H9 (cell line): Measurements from ENCODE around the gene SSBP3. TPM values are rescaled to one million over a fixed set of nuclear protein-coding genes. Genes with fewer than 3 reads are reported as not detected.
A peak's percentile ranks its signal among the peaks of the same experiment; 100 is the strongest.

Source experiments
- DNase-seq: peaks from one replicate; pipeline ENCODE4 v3.0.0-alpha.2; 2017
- H2AFZ ChIP-seq: one replicate; pipeline ENCODE4 v1.6.1; 2013; ENCODE audit warnings: mild to moderate bottlenecking, low read length, control low read depth, moderate library complexity
- H2AK5ac ChIP-seq: 2 replicates; pipeline ENCODE4 v1.6.1; 2013; ENCODE audit warnings: low read length, control low read depth, mixed read lengths; ENCODE audit not compliant: insufficient read length
- H2BK120ac ChIP-seq: one replicate; pipeline ENCODE4 v1.6.1; 2013; ENCODE audit warnings: low read depth, mild to moderate bottlenecking, low read length, control low read depth, inconsistent platforms; ENCODE audit not compliant: poor library complexity, severe bottlenecking
- H2BK12ac ChIP-seq: 2 replicates; pipeline ENCODE4 v1.6.1; 2013; ENCODE audit warnings: low read length, control low read depth, mixed read lengths, low read depth; ENCODE audit not compliant: insufficient read length
- H2BK15ac ChIP-seq: 2 replicates; pipeline ENCODE4 v1.6.1; 2013; ENCODE audit warnings: low read depth, low read length, control low read depth
- H2BK20ac ChIP-seq: one replicate; pipeline ENCODE4 v1.6.1; 2013; ENCODE audit warnings: low read depth, mild to moderate bottlenecking, low read length, control low read depth, inconsistent platforms; ENCODE audit not compliant: poor library complexity, severe bottlenecking
- H2BK5ac ChIP-seq: 2 replicates; pipeline ENCODE4 v1.6.1; 2013; ENCODE audit warnings: low read length, control low read depth, mixed read lengths; ENCODE audit not compliant: insufficient read length
- H3K14ac ChIP-seq: 2 replicates; pipeline ENCODE4 v1.6.1; 2013; ENCODE audit warnings: low read length, control low read depth; ENCODE audit not compliant: insufficient read depth
- H3K18ac ChIP-seq: 2 replicates; pipeline ENCODE4 v1.6.1; 2013; ENCODE audit warnings: low read depth, mild to moderate bottlenecking, mixed read lengths, low read length, control low read depth; ENCODE audit not compliant: insufficient read length
- H3K23ac ChIP-seq: 2 replicates; pipeline ENCODE4 v1.6.1; 2013; ENCODE audit warnings: low read length, control low read depth, mixed read lengths, low read depth; ENCODE audit not compliant: insufficient read length
- H3K23me2 ChIP-seq: 2 replicates; pipeline ENCODE4 v1.6.1; 2013; ENCODE audit warnings: low read depth, mild to moderate bottlenecking, mixed read lengths, low read length, control low read depth; ENCODE audit not compliant: insufficient read length, poor library complexity, severe bottlenecking
- H3K27ac ChIP-seq: 2 replicates; pipeline ENCODE4 v1.5.1; 2013; ENCODE audit warnings: low read length, control low read depth, mixed read lengths, low read depth; ENCODE audit not compliant: insufficient read length
- H3K27me3 ChIP-seq: 2 replicates; pipeline ENCODE4 v1.6.1; 2013; ENCODE audit warnings: low read length, control low read depth, inconsistent platforms; ENCODE audit not compliant: insufficient read depth
- H3K4ac ChIP-seq: 2 replicates; pipeline ENCODE4 v1.6.1; 2013; ENCODE audit warnings: low read depth, mild to moderate bottlenecking, control low read depth, inconsistent platforms, low read length, moderate library complexity
- H3K4me1 ChIP-seq: 2 replicates; pipeline ENCODE4 v1.6.1; 2013; ENCODE audit warnings: low read length, control low read depth, inconsistent platforms; ENCODE audit not compliant: insufficient read depth
- H3K4me2 ChIP-seq: 2 replicates; pipeline ENCODE4 v1.6.1; 2013; ENCODE audit warnings: low read length, control low read depth, mixed read lengths; ENCODE audit not compliant: insufficient read length, insufficient read depth
- H3K56ac ChIP-seq: 2 replicates; pipeline ENCODE4 v1.6.1; 2013; ENCODE audit warnings: low read depth, mild to moderate bottlenecking, mixed read lengths, low read length, control low read depth; ENCODE audit not compliant: insufficient read length
- H3K79me1 ChIP-seq: 2 replicates; pipeline ENCODE4 v1.6.1; 2013; ENCODE audit warnings: low read depth, mild to moderate bottlenecking, moderate library complexity, low read length, control low read depth, inconsistent platforms; ENCODE audit not compliant: insufficient read depth, poor library complexity, severe bottlenecking
- H3K79me2 ChIP-seq: 2 replicates; pipeline ENCODE4 v1.6.1; 2013; ENCODE audit warnings: low read length, control low read depth, inconsistent platforms; ENCODE audit not compliant: insufficient read depth
- H3K9ac ChIP-seq: 2 replicates; pipeline ENCODE4 v1.6.1; 2013; ENCODE audit warnings: low read length, control low read depth, mixed read lengths; ENCODE audit not compliant: insufficient read length; ENCODE audit errors: extremely low read depth
- H3K9me3 ChIP-seq: one replicate; pipeline ENCODE4 v1.6.1; 2013; ENCODE audit warnings: low read depth, low read length, inconsistent platforms; ENCODE audit not compliant: control insufficient read depth
- H3T11ph ChIP-seq: one replicate; pipeline ENCODE4 v1.6.1; 2013; ENCODE audit warnings: mild to moderate bottlenecking, low read length, control low read depth, inconsistent platforms
- H4K20me1 ChIP-seq: one replicate; pipeline ENCODE4 v1.6.1; 2013; ENCODE audit not compliant: control insufficient read depth, insufficient read length, insufficient read depth
- H4K5ac ChIP-seq: 2 replicates; pipeline ENCODE4 v1.6.1; 2013; ENCODE audit warnings: low read depth, mild to moderate bottlenecking, mixed read lengths, low read length, control low read depth; ENCODE audit not compliant: insufficient read length
- H4K8ac ChIP-seq: replicated peaks from 2 replicates; pipeline ENCODE4 v1.6.1; 2013; ENCODE audit warnings: low read length, control low read depth, mixed read lengths, low read depth; ENCODE audit not compliant: insufficient read length
- H4K91ac ChIP-seq: 2 replicates; pipeline ENCODE4 v1.6.1; 2013; ENCODE audit warnings: low read depth, mild to moderate bottlenecking, moderate library complexity, mixed read lengths, low read length, control low read depth; ENCODE audit not compliant: insufficient read length
- H3K27ac Mint-ChIP-seq, 3 experiments: 2 replicates in 2 of 3; 3 replicates in 1 of 3; pipeline ENCODE4 v1.8.0; 2020 to 2021; ENCODE audit warnings: mixed read lengths in 3 of 3, mild to moderate bottlenecking in 1 of 3, moderate library complexity in 1 of 3
- H3K27me3 Mint-ChIP-seq: 2 replicates; pipeline ENCODE4 v1.8.0; 2021; ENCODE audit warnings: low read depth, mild to moderate bottlenecking, moderate library complexity, mixed read lengths
- H3K36me3 Mint-ChIP-seq, 3 experiments: 2 replicates in 2 of 3; 3 replicates in 1 of 3; pipeline ENCODE4 v1.8.0; 2020 to 2021; ENCODE audit warnings: low read depth in 3 of 3, mixed read lengths in 3 of 3; ENCODE audit not compliant: insufficient read depth in 1 of 3
- H3K4me1 Mint-ChIP-seq, 2 experiments: 2 replicates each; pipeline ENCODE4 v1.8.0; 2020; ENCODE audit warnings: mixed read lengths in 2 of 2
- H3K4me3 Mint-ChIP-seq, 2 experiments: 2 replicates in 1 of 2; 3 replicates in 1 of 2; pipeline ENCODE4 v1.8.0; 2020 to 2021; ENCODE audit warnings: mild to moderate bottlenecking in 2 of 2, mixed read lengths in 2 of 2, moderate library complexity in 1 of 2
- H3K9me3 Mint-ChIP-seq, 2 experiments: 2 replicates in 1 of 2; 3 replicates in 1 of 2; pipeline ENCODE4 v1.8.0; 2020; ENCODE audit warnings: mild to moderate bottlenecking in 2 of 2, mixed read lengths in 2 of 2, moderate library complexity in 1 of 2
- CTCF ChIP-seq: fragments of 200-600 bp; sonication (generic); conservative IDR thresholded peaks from 3 replicates; pipeline ENCODE4 v1.8.0; 2021; ENCODE audit warnings: antibody characterized with exemption, mild to moderate bottlenecking
- WGBS: extraction: QIAGEN DNeasy Blood & Tissue Kit; methylation state at CpG from one replicate; pipeline ENCODE4 v1.1.7; 2013; ENCODE audit warnings: missing lambda C conversion rate, low lambda C conversion rate, mixed read lengths; ENCODE audit not compliant: insufficient read length; ENCODE audit errors: extremely low coverage; 5-methylcytosine and 5-hydroxymethylcytosine counted together
- total RNA-seq: library from RNA; stranded (reverse); gene quantifications from 2 replicates; pipeline ENCODE4 v1.2.1, GENCODE V29; 2021

The SSBP3 gene
- total RNA-seq, 1 experiment from 2014 or later: 126 TPM

- Histone ChIP-seq H3K56ac (no peak overlapping the region), H3K4me2 (no peak overlapping the region), H3K27me3 (no peaks in the 10 kb centered on the region), H3K9ac (no peak overlapping the region), H4K20me1 (no peaks in the 10 kb centered on the region), H2BK15ac (no peak overlapping the region), H4K91ac (no peak overlapping the region), H3K79me1 (peaks cover 11% of the 10 kb centered on the region), H3K79me2 (peaks cover 9% of the 10 kb centered on the region; the same call in 1 of the 2 replicates), H2BK12ac (no peak overlapping the region), H3K4ac (no peak overlapping the region), H3K9me3 (no peaks in the 10 kb centered on the region), H3T11ph (no peak overlapping the region), H2AFZ (no peak overlapping the region), H2AK5ac (no peak overlapping the region), H2BK5ac (no peak overlapping the region), H2BK20ac (no peak overlapping the region), H3K27ac (no peak overlapping the region), H3K18ac (no peak overlapping the region), H3K4me1 (peaks cover 19% of the 10 kb centered on the region), H4K8ac (no peak overlapping the region), H3K23ac (no peak overlapping the region), H3K14ac (no peak overlapping the region), H3K23me2 (no peaks in the 10 kb centered on the region), H4K5ac (no peak overlapping the region), H2BK120ac (no peak overlapping the region)
- Mint-ChIP-seq H3K27me3 (no peaks in the 10 kb centered on the region), H3K36me3 (peaks cover 0 to 4% (median 0%) of the 10 kb centered on the region in 3 experiments; a peak in 4 of 7 replicates), H3K27ac (peak overlapping the region; percentile 33 to 90 (median 72)), H3K9me3 (no peaks in the 10 kb centered on the region), H3K4me1 (peaks cover 95 to 96% of the 10 kb centered on the region in 2 experiments), H3K4me3 (no peak overlapping the region)
- no CpG with 5 or more reads among the region's 19 CpGs for WGBS
- TF ChIP-seq CTCF: no peak
- no peak for DNase-seq
These were observed 81.7 kb downstream of the SSBP3 start for GRCh38 chr1:54324251-54325140.
